ENCODE data around the gene TREML2.

- no peak for TF ChIP-seq SUZ12 (IDR thresholded peaks at IDR 0.05; ENCODE audit: extremely low read depth, insufficient read depth, insufficient read length)
- no peak for TF ChIP-seq ZNF274 (IDR thresholded peaks at IDR 0.05; ENCODE audit: low read depth, low read length)
Measured at GRCh38 chr6:41190791-41191190, 10.2 kb downstream of the TREML2 start.
